Breast epithelium (tissue), 3 donors: ENCODE results near the gene DTNB.

ENCODE experiments used
- POLR2A ChIP-seq: fragments of 450-650 bp; IDR thresholded peaks from one replicate; pipeline ENCODE4 v1.6.1; 2016; ENCODE audit warnings: antibody characterized with exemption, mild to moderate bottlenecking, moderate library complexity
- POLR2AphosphoS5 ChIP-seq, 3 donors: sonication (generic); formaldehyde crosslinking; IDR thresholded peaks; one replicate each; pipeline ENCODE4 v1.6.1; 2017; ENCODE audit warnings: antibody characterized with exemption in 3 of 3

GRCh38 chr2:25664965-25665307, 8.4 kb downstream of the DTNB start:
- no peak for TF ChIP-seq POLR2AphosphoS5 (IDR thresholded peaks at IDR 0.05)
- TF ChIP-seq POLR2A = no peak
